Thyroid gland (tissue), 4 donors: Measurements from ENCODE around the gene CAPRIN2.

Experiments used
- POLR2A ChIP-seq, 2 donors: fragments of 450-650 bp; IDR thresholded peaks; one replicate each; pipeline ENCODE4 v1.6.1; 2017; ENCODE audit warnings: antibody characterized with exemption in 2 of 2, mild to moderate bottlenecking in 2 of 2, moderate library complexity in 1 of 2
- TF ChIP-seq, protein P1 (sequence below), 6 experiments: fragments of 200-600 bp in 3 of 6; fragments of 450-650 bp in 3 of 6; sonication (generic) in 3 of 6; IDR thresholded peaks; one replicate each; pipeline ENCODE4 v1.5.1; 2016 to 2019; ENCODE audit warnings: antibody characterized with exemption in 6 of 6, mild to moderate bottlenecking in 2 of 6, inconsistent platforms in 1 of 6, moderate library complexity in 1 of 6

DNA sequence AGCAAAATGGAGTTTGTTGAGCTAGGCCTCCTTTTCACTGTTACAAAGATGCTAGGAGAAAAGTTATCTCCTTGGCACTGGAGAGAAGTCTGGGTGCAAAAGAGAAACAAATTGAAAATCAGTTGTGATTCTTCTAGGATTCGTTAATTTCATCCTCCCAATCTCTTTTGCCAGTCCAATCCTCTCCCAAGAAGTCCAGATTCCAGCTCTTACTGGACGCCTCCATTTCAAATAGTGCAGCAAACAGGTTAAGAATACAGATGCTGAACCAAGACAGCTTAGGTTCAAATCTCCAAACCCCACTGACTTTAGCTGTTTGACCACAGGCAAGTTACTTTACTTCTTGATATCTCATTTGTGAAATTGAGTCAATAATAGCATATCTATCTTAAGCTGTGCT, 34.0 kb upstream of the CAPRIN2 start:
- TF ChIP-seq, protein P1, sequence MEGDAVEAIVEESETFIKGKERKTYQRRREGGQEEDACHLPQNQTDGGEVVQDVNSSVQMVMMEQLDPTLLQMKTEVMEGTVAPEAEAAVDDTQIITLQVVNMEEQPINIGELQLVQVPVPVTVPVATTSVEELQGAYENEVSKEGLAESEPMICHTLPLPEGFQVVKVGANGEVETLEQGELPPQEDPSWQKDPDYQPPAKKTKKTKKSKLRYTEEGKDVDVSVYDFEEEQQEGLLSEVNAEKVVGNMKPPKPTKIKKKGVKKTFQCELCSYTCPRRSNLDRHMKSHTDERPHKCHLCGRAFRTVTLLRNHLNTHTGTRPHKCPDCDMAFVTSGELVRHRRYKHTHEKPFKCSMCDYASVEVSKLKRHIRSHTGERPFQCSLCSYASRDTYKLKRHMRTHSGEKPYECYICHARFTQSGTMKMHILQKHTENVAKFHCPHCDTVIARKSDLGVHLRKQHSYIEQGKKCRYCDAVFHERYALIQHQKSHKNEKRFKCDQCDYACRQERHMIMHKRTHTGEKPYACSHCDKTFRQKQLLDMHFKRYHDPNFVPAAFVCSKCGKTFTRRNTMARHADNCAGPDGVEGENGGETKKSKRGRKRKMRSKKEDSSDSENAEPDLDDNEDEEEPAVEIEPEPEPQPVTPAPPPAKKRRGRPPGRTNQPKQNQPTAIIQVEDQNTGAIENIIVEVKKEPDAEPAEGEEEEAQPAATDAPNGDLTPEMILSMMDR (IDR thresholded peaks at IDR 0.05): no peak
- TF ChIP-seq POLR2A (IDR thresholded peaks at IDR 0.05): no peak
